Measurements from ENCODE around the gene DUSP1. TPM values are rescaled to one million over a fixed set of nuclear protein-coding genes. Genes with fewer than 3 reads are reported as not detected.
A peak's percentile ranks its signal among the peaks of the same experiment; 100 is the strongest.

The DUSP1 gene
- total and polyA plus RNA-seq, 7 donors = 81.8 to 287 (median 141) TPM

- intact Hi-C loops (cut with DNase I) = no loop called here
- H3K27me3 ChIP-seq (ENCODE audit: insufficient read depth in 3 of 3, low read length in 2 of 3) = no peaks in the 10 kb centered on the region
- DNase-seq = no peak
- TF ChIP-seq CTCF (IDR thresholded peaks at IDR 0.05) = no peak
- no peaks in the 10 kb centered on the region for H3K36me3 ChIP-seq (ENCODE audit: insufficient read depth in 1 of 2, low read depth in 1 of 2)
- H3K4me1 ChIP-seq = no peaks in the 10 kb centered on the region
- ATAC-seq = no peak
- 59 to 62% (median 59%) methylated on average over 6 of the region's 6 CpGs for WGBS, 3 donors
- H3K9me3 ChIP-seq = peaks cover 4% of the 10 kb centered on the region
- peak overlapping the region; percentile 46 for H3K27ac ChIP-seq
- H3K4me3 ChIP-seq = no peak overlapping the region
These were observed 12.2 kb downstream of the DUSP1 start for GRCh38 chr5:172758834-172759149.

GRCh38 chr5:172758077-172758833 is 12.7 kb downstream of the DUSP1 start:
- no peak for TF ChIP-seq CTCF (IDR thresholded peaks at IDR 0.05)
- 63 to 65% (median 64%) methylated on average over 19 of the region's 19 CpGs for WGBS, 3 donors
- intact Hi-C loops (cut with DNase I) = no loop called here
- ATAC-seq (peak; percentile 57 to 75 (median 72)), DNase-seq (no peak)
- H3K4me3 ChIP-seq = no peak overlapping the region
- no peaks in the 10 kb centered on the region for H3K36me3 ChIP-seq (ENCODE audit: insufficient read depth in 1 of 2, low read depth in 1 of 2)
- peaks cover 4% of the 10 kb centered on the region for H3K9me3 ChIP-seq
- no peaks in the 10 kb centered on the region for H3K4me1 ChIP-seq
- peak overlapping the region; percentile 46 for H3K27ac ChIP-seq
- H3K27me3 ChIP-seq (ENCODE audit: insufficient read depth in 3 of 3, low read length in 2 of 3) = no peaks in the 10 kb centered on the region

GRCh38 chr5:172757394-172758010 is 13.5 kb downstream of the DUSP1 start:
- Histone ChIP-seq H3K4me1 (no peaks in the 10 kb centered on the region), H3K36me3 (ENCODE audit: insufficient read depth in 1 of 2, low read depth in 1 of 2) (no peaks in the 10 kb centered on the region), H3K27ac (no peak overlapping the region), H3K27me3 (ENCODE audit: insufficient read depth in 3 of 3, low read length in 2 of 3) (no peaks in the 10 kb centered on the region), H3K4me3 (no peak overlapping the region), H3K9me3 (peaks cover 4% of the 10 kb centered on the region)
- ATAC-seq = peak in 1 of 4 donors; percentile 3
- no peak for TF ChIP-seq CTCF (IDR thresholded peaks at IDR 0.05)
- WGBS, 3 donors = 88 to 90% (median 88%) methylated on average over 9 of the region's 9 CpGs
- intact Hi-C loops (cut with DNase I) = no loop called here
- DNase-seq = no peak

GRCh38 chr5:172756764-172757393 is 14.1 kb downstream of the DUSP1 start:
- Histone ChIP-seq H3K27ac (no peak overlapping the region), H3K9me3 (peaks cover 4% of the 10 kb centered on the region), H3K36me3 (ENCODE audit: insufficient read depth in 1 of 2, low read depth in 1 of 2) (no peaks in the 10 kb centered on the region), H3K4me3 (no peak overlapping the region), H3K27me3 (ENCODE audit: insufficient read depth in 3 of 3, low read length in 2 of 3) (no peaks in the 10 kb centered on the region), H3K4me1 (no peaks in the 10 kb centered on the region)
- intact Hi-C loops (cut with DNase I) = no loop called here
- TF ChIP-seq CTCF (IDR thresholded peaks at IDR 0.05) = no peak
- ATAC-seq (no peak), DNase-seq (no peak)
- 80 to 83% (median 82%) methylated on average over 10 of the region's 10 CpGs for WGBS, 3 donors
